Measurements from ENCODE around the gene TMEM41A.

DNA sequence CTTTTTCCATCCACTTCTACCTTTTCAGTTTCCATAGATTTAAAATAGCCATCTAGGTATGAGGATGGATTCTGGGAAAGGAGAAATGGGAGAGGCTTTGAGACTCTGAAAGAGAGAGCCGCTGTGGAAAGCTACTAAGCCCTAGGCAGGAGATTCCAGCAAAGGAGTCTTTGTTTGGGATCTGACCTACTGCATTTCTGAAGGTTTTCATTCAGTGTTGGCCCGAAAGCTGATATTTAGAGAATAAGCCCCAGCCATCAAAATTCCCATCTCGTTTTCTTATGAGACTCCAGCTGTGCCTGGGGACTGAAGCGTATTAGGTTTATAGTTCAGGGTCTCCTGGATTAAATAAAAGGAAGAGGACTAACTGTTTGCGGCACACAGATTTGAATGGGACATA, 34.1 kb upstream of the TMEM41A start:
- TF ChIP-seq, protein P1, sequence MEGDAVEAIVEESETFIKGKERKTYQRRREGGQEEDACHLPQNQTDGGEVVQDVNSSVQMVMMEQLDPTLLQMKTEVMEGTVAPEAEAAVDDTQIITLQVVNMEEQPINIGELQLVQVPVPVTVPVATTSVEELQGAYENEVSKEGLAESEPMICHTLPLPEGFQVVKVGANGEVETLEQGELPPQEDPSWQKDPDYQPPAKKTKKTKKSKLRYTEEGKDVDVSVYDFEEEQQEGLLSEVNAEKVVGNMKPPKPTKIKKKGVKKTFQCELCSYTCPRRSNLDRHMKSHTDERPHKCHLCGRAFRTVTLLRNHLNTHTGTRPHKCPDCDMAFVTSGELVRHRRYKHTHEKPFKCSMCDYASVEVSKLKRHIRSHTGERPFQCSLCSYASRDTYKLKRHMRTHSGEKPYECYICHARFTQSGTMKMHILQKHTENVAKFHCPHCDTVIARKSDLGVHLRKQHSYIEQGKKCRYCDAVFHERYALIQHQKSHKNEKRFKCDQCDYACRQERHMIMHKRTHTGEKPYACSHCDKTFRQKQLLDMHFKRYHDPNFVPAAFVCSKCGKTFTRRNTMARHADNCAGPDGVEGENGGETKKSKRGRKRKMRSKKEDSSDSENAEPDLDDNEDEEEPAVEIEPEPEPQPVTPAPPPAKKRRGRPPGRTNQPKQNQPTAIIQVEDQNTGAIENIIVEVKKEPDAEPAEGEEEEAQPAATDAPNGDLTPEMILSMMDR (IDR thresholded peaks at IDR 0.05): no peak
- TF ChIP-seq POLR2AphosphoS5 (IDR thresholded peaks at IDR 0.05; ENCODE audit: low read depth, low read length): no peak
- TF ChIP-seq, protein P2, sequence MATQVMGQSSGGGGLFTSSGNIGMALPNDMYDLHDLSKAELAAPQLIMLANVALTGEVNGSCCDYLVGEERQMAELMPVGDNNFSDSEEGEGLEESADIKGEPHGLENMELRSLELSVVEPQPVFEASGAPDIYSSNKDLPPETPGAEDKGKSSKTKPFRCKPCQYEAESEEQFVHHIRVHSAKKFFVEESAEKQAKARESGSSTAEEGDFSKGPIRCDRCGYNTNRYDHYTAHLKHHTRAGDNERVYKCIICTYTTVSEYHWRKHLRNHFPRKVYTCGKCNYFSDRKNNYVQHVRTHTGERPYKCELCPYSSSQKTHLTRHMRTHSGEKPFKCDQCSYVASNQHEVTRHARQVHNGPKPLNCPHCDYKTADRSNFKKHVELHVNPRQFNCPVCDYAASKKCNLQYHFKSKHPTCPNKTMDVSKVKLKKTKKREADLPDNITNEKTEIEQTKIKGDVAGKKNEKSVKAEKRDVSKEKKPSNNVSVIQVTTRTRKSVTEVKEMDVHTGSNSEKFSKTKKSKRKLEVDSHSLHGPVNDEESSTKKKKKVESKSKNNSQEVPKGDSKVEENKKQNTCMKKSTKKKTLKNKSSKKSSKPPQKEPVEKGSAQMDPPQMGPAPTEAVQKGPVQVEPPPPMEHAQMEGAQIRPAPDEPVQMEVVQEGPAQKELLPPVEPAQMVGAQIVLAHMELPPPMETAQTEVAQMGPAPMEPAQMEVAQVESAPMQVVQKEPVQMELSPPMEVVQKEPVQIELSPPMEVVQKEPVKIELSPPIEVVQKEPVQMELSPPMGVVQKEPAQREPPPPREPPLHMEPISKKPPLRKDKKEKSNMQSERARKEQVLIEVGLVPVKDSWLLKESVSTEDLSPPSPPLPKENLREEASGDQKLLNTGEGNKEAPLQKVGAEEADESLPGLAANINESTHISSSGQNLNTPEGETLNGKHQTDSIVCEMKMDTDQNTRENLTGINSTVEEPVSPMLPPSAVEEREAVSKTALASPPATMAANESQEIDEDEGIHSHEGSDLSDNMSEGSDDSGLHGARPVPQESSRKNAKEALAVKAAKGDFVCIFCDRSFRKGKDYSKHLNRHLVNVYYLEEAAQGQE (IDR thresholded peaks at IDR 0.05; ENCODE audit: insufficient read depth in 1 of 2, low read depth in 2 of 2, low read length in 1 of 2): no peak

Measured in Panc1 (cell line).